ENCODE measurements around the gene TNK2. TPM values are rescaled to one million over a fixed set of nuclear protein-coding genes. Genes with fewer than 3 reads are reported as not detected.
"Not testable (repeated sequence)": the region's sequence is repeated elsewhere in the genome, so short reads cannot be mapped to it uniquely, and the experiment has no call there.

The TNK2 gene
- total RNA-seq, 1 donor from 2014 or later, result 39.1 TPM

- TF ChIP-seq CTCF (IDR thresholded peaks at IDR 0.05; ENCODE audit: insufficient read depth, low read depth, low read length) (no peak), EZH2 (IDR thresholded peaks at IDR 0.05; ENCODE audit: insufficient read depth, low read length) (no peak)
- H3K27me3 Mint-ChIP-seq (ENCODE audit: low read depth, unreplicated experiment), result peaks cover 11% of the 10 kb centered on the region
- H3K79me2 ChIP-seq (ENCODE audit: insufficient read depth, low read length), result no peaks in the 10 kb centered on the region
Measured at GRCh38 chr3:195828762-195829161, 79.6 kb downstream of the TNK2 start.

GRCh38 chr3:195825857-195826804, 82.2 kb downstream of the TNK2 start:
- H3K9ac ChIP-seq (ENCODE audit: low read length), result no peak overlapping the region
- no peaks in the 10 kb centered on the region for H3K9me3 ChIP-seq (ENCODE audit: insufficient read depth, low read depth, low read length)
- peaks cover 2% of the 10 kb centered on the region for H3K27me3 ChIP-seq (ENCODE audit: insufficient read depth, low read length)
- no peak overlapping the region for H3K27ac Mint-ChIP-seq (ENCODE audit: unreplicated experiment)
- H3K4me3 Mint-ChIP-seq (ENCODE audit: unreplicated experiment), result no peak overlapping the region
- H3K27me3 Mint-ChIP-seq (ENCODE audit: low read depth, unreplicated experiment), result peaks cover 28% of the 10 kb centered on the region
- no peaks in the 10 kb centered on the region for H3K36me3 Mint-ChIP-seq (ENCODE audit: low read depth, unreplicated experiment)
- H3K4me2 ChIP-seq (ENCODE audit: low read length), result no peak overlapping the region
- no peak for FAIRE-seq
- no peak for TF ChIP-seq CTCF (IDR thresholded peaks at IDR 0.05; ENCODE audit: insufficient read depth, low read depth, low read length)
- no peak for TF ChIP-seq EZH2 (IDR thresholded peaks at IDR 0.05; ENCODE audit: insufficient read depth, low read length)
- no peaks in the 10 kb centered on the region for H3K4me1 Mint-ChIP-seq (ENCODE audit: low read depth, unreplicated experiment)
- H3K9me3 Mint-ChIP-seq (ENCODE audit: unreplicated experiment), result peaks cover 2% of the 10 kb centered on the region
- no peak for DNase-seq (ENCODE audit: low read depth)
- H2AFZ ChIP-seq (ENCODE audit: low read depth, low read length), result no peak overlapping the region
- H3K4me3 ChIP-seq (ENCODE audit: insufficient read depth, low read depth, low read length), result no peak overlapping the region
- H3K79me2 ChIP-seq (ENCODE audit: insufficient read depth, low read length), result no peaks in the 10 kb centered on the region
- H3K36me3 ChIP-seq (ENCODE audit: insufficient read depth, low read length), result no peaks in the 10 kb centered on the region
- H3K4me1 ChIP-seq (ENCODE audit: insufficient read depth, low read length), result no peaks in the 10 kb centered on the region
- H3K27ac ChIP-seq (ENCODE audit: low read depth, low read length), result no peak overlapping the region
- no peaks in the 10 kb centered on the region for H4K20me1 ChIP-seq (ENCODE audit: insufficient read depth, low read length)

More at GRCh38 chr3:195828762-195829161, 79.6 kb downstream of the TNK2 start:
- no peak overlapping the region for H3K4me3 Mint-ChIP-seq (ENCODE audit: unreplicated experiment)
- no peaks in the 10 kb centered on the region for H3K4me1 Mint-ChIP-seq (ENCODE audit: low read depth, unreplicated experiment)
- H3K27ac ChIP-seq (ENCODE audit: low read depth, low read length), result no peak overlapping the region
- H3K36me3 ChIP-seq (ENCODE audit: insufficient read depth, low read length), result no peaks in the 10 kb centered on the region
- DNase-seq (ENCODE audit: low read depth) (no peak), FAIRE-seq (no peak)
- H3K9me3 Mint-ChIP-seq (ENCODE audit: unreplicated experiment), result peaks cover 2% of the 10 kb centered on the region
- H3K36me3 Mint-ChIP-seq (ENCODE audit: low read depth, unreplicated experiment), result no peaks in the 10 kb centered on the region
- H3K9ac ChIP-seq (ENCODE audit: low read length), result no peak overlapping the region
- no peaks in the 10 kb centered on the region for H4K20me1 ChIP-seq (ENCODE audit: insufficient read depth, low read length)
- H3K4me3 ChIP-seq (ENCODE audit: insufficient read depth, low read depth, low read length), result no peak overlapping the region
- H2AFZ ChIP-seq (ENCODE audit: low read depth, low read length), result no peak overlapping the region
- peaks cover 2% of the 10 kb centered on the region for H3K27me3 ChIP-seq (ENCODE audit: insufficient read depth, low read length)
- H3K4me1 ChIP-seq (ENCODE audit: insufficient read depth, low read length), result no peaks in the 10 kb centered on the region
- H3K27ac Mint-ChIP-seq (ENCODE audit: unreplicated experiment), result no peak overlapping the region
- no peaks in the 10 kb centered on the region for H3K9me3 ChIP-seq (ENCODE audit: insufficient read depth, low read depth, low read length)
- H3K4me2 ChIP-seq (ENCODE audit: low read length), result no peak overlapping the region

- Histone ChIP-seq H3K4me1 (ENCODE audit: insufficient read depth, low read length) (no peaks in the 10 kb centered on the region), H3K4me2 (ENCODE audit: low read length) (no peak overlapping the region), H4K20me1 (ENCODE audit: insufficient read depth, low read length) (no peaks in the 10 kb centered on the region), H3K9me3 (ENCODE audit: insufficient read depth, low read depth, low read length) (no peaks in the 10 kb centered on the region), H3K79me2 (ENCODE audit: insufficient read depth, low read length) (no peaks in the 10 kb centered on the region), H3K36me3 (ENCODE audit: insufficient read depth, low read length) (no peaks in the 10 kb centered on the region), H3K4me3 (ENCODE audit: insufficient read depth, low read depth, low read length) (no peak overlapping the region), H3K9ac (ENCODE audit: low read length) (no peak overlapping the region), H2AFZ (ENCODE audit: low read depth, low read length) (no peak overlapping the region), H3K27me3 (ENCODE audit: insufficient read depth, low read length) (peaks cover 6% of the 10 kb centered on the region), H3K27ac (ENCODE audit: low read depth, low read length) (no peak overlapping the region)
- FAIRE-seq (no peak), DNase-seq (ENCODE audit: low read depth) (no peak)
- TF ChIP-seq EZH2 (IDR thresholded peaks at IDR 0.05; ENCODE audit: insufficient read depth, low read length) (no peak), CTCF (IDR thresholded peaks at IDR 0.05; ENCODE audit: insufficient read depth, low read depth, low read length) (no peak)
- Mint-ChIP-seq H3K9me3 (ENCODE audit: unreplicated experiment) (no peaks in the 10 kb centered on the region), H3K4me3 (ENCODE audit: unreplicated experiment) (no peak overlapping the region), H3K27me3 (ENCODE audit: low read depth, unreplicated experiment) (peaks cover 31% of the 10 kb centered on the region), H3K4me1 (ENCODE audit: low read depth, unreplicated experiment) (no peaks in the 10 kb centered on the region), H3K36me3 (ENCODE audit: low read depth, unreplicated experiment) (no peaks in the 10 kb centered on the region), H3K27ac (ENCODE audit: unreplicated experiment) (no peak overlapping the region)
Measured at GRCh38 chr3:195825191-195825588, 83.2 kb downstream of the TNK2 start.

- FAIRE-seq; H3K4me3 Mint-ChIP-seq (ENCODE audit: unreplicated experiment); H3K79me2 ChIP-seq (ENCODE audit: insufficient read depth, low read length); H2AFZ ChIP-seq (ENCODE audit: low read depth, low read length); H3K4me1 ChIP-seq (ENCODE audit: insufficient read depth, low read length); H3K9me3 Mint-ChIP-seq (ENCODE audit: unreplicated experiment); H3K9me3 ChIP-seq (ENCODE audit: insufficient read depth, low read depth, low read length); H3K27ac ChIP-seq (ENCODE audit: low read depth, low read length); H3K27ac Mint-ChIP-seq (ENCODE audit: unreplicated experiment); H3K4me1 Mint-ChIP-seq (ENCODE audit: low read depth, unreplicated experiment); H4K20me1 ChIP-seq (ENCODE audit: insufficient read depth, low read length); H3K27me3 ChIP-seq (ENCODE audit: insufficient read depth, low read length); H3K36me3 Mint-ChIP-seq (ENCODE audit: low read depth, unreplicated experiment); H3K9ac ChIP-seq (ENCODE audit: low read length); DNase-seq (ENCODE audit: low read depth); H3K4me2 ChIP-seq (ENCODE audit: low read length); H3K36me3 ChIP-seq (ENCODE audit: insufficient read depth, low read length); H3K4me3 ChIP-seq (ENCODE audit: insufficient read depth, low read depth, low read length): not testable (repeated sequence)
- peaks cover 34% of the 10 kb centered on the region for H3K27me3 Mint-ChIP-seq (ENCODE audit: low read depth, unreplicated experiment)
Measured at GRCh38 chr3:195824425-195825190, 83.7 kb downstream of the TNK2 start.
